ENCODE data around the gene PTPN2.
"Not testable (repeated sequence)": the region's sequence is repeated elsewhere in the genome, so short reads cannot be mapped to it uniquely, and the experiment has no call there.

The PTPN2 gene

GRCh38 chr18:12895014-12895413, 11.0 kb upstream of the PTPN2 start:
- no peak for DNase-seq (ENCODE audit: low read depth, low spot score)

- no peak for DNase-seq (ENCODE audit: low read depth, low spot score)
Measured at GRCh38 chr18:12891561-12891960, 7.5 kb upstream of the PTPN2 start.

- DNase-seq (ENCODE audit: low read depth, low spot score) = no peak
Measured at GRCh38 chr18:12890964-12891363, 6.9 kb upstream of the PTPN2 start.

- DNase-seq (ENCODE audit: low read depth, low spot score) = no peak
Measured at GRCh38 chr18:12886498-12887126, 2.6 kb upstream of the PTPN2 start.

- peak; percentile 73 for DNase-seq (ENCODE audit: low read depth, low spot score)
Measured at GRCh38 chr18:12885500-12885899, 1.5 kb upstream of the PTPN2 start.

- no peak for DNase-seq (ENCODE audit: low read depth, low spot score)
Measured at GRCh38 chr18:12884406-12885323, 628 bp upstream of the PTPN2 start.

GRCh38 chr18:12883372-12883683, 709 bp downstream of the PTPN2 start:
- no peak for DNase-seq (ENCODE audit: low read depth, low spot score)

GRCh38 chr18:12882453-12883371, 1.3 kb downstream of the PTPN2 start:
- no peak for DNase-seq (ENCODE audit: low read depth, low spot score)

GRCh38 chr18:12880541-12880910, 3.5 kb downstream of the PTPN2 start:
- DNase-seq (ENCODE audit: low read depth, low spot score) = no peak

- no peak for DNase-seq (ENCODE audit: low read depth, low spot score)
Measured at GRCh38 chr18:12879840-12880540, 4.0 kb downstream of the PTPN2 start.

- DNase-seq (ENCODE audit: low read depth, low spot score) = not testable (repeated sequence)
Measured at GRCh38 chr18:12874992-12875391, 9.0 kb downstream of the PTPN2 start.

GRCh38 chr18:12873961-12874567, 10.0 kb downstream of the PTPN2 start:
- not testable (repeated sequence) for DNase-seq (ENCODE audit: low read depth, low spot score)

- DNase-seq (ENCODE audit: low read depth, low spot score) = no peak
Measured at GRCh38 chr18:12872408-12872807, 11.6 kb downstream of the PTPN2 start.

- no peak for DNase-seq (ENCODE audit: low read depth, low spot score)
Measured at GRCh38 chr18:12868576-12868975, 15.5 kb downstream of the PTPN2 start.

- no peak for DNase-seq (ENCODE audit: low read depth, low spot score)
Measured at GRCh38 chr18:12867441-12868123, 16.5 kb downstream of the PTPN2 start.

- no peak for DNase-seq (ENCODE audit: low read depth, low spot score)
Measured at GRCh38 chr18:12863687-12864216, 20.3 kb downstream of the PTPN2 start.

- DNase-seq (ENCODE audit: low read depth, low spot score) = no peak
Measured at GRCh38 chr18:12862874-12863482, 21.1 kb downstream of the PTPN2 start.

- DNase-seq (ENCODE audit: low read depth, low spot score) = peak; percentile 92
Measured at GRCh38 chr18:12862467-12862866, 21.6 kb downstream of the PTPN2 start.

- DNase-seq (ENCODE audit: low read depth, low spot score) = no peak
Measured at GRCh38 chr18:12861637-12862036, 22.4 kb downstream of the PTPN2 start.

- no peak for DNase-seq (ENCODE audit: low read depth, low spot score)
Measured at GRCh38 chr18:12860530-12860929, 23.5 kb downstream of the PTPN2 start.

Measured in iPS DF 19.7 (cell line).